ENCODE measurements around the gene ADAMTS17. TPM values are rescaled to one million over a fixed set of nuclear protein-coding genes. Genes with fewer than 3 reads are reported as not detected.

ADAMTS17 gene
- total RNA-seq, 1 experiment from 2014 or later, result 0.15 TPM

- Histone ChIP-seq H3K27me3 (replicated peaks; ENCODE audit: insufficient read depth, low read depth, low read length, poor library complexity) (no peaks in the 10 kb centered on the region), H3K4me1 (ENCODE audit: insufficient read depth, low read length, poor library complexity, severe bottlenecking) (no peaks in the 10 kb centered on the region), H3K36me3 (ENCODE audit: insufficient read depth, low read length, poor library complexity, severe bottlenecking) (no peaks in the 10 kb centered on the region), H3K4me3 (ENCODE audit: low read depth, low read length, poor library complexity, severe bottlenecking) (peak overlapping the region; percentile 50), H3K27ac (ENCODE audit: low read depth, low read length, poor library complexity, severe bottlenecking) (no peak overlapping the region), H3K9me3 (ENCODE audit: low read depth, low read length, poor library complexity, severe bottlenecking) (no peaks in the 10 kb centered on the region)
- CTCF ChIA-PET, result interaction anchor here (1.2 to 1.9 kb wide), 4 partner anchors 10 to 253 kb away, joined by 4 to 11 read pairs (median 8); partner anchors contain the start of genes ASB7 and LINS1
- no peak for DNase-seq (ENCODE audit: low spot score)
- POLR2A ChIA-PET (ENCODE audit: low non-redundant PET), result no interaction called here
- BruUV-seq (replicated peaks), result no TSS peak
- no peak for TF ChIP-seq CTCF (conservative IDR thresholded peaks at IDR 0.05; ENCODE audit: low read depth, low read length)
- no peak for TF ChIP-seq EZH2 (IDR thresholded peaks at IDR 0.05; ENCODE audit: borderline replicate concordance, low read depth, low read length, poor library complexity, severe bottlenecking)
- intact Hi-C loops (cut with micrococcal nuclease; ENCODE audit: unreplicated experiment), result loop anchor here (5.0 kb wide), 1 partner anchor 223 kb away; no protein-coding TSS in a partner anchor
Measured at GRCh38 chr15:100349321-100349695, 7.5 kb upstream of the ADAMTS17 start.

GRCh38 chr15:100348578-100348977 is 6.8 kb upstream of the ADAMTS17 start:
- Histone ChIP-seq H3K36me3 (ENCODE audit: insufficient read depth, low read length, poor library complexity, severe bottlenecking) (no peaks in the 10 kb centered on the region), H3K27ac (ENCODE audit: low read depth, low read length, poor library complexity, severe bottlenecking) (no peak overlapping the region), H3K27me3 (replicated peaks; ENCODE audit: insufficient read depth, low read depth, low read length, poor library complexity) (no peaks in the 10 kb centered on the region), H3K4me1 (ENCODE audit: insufficient read depth, low read length, poor library complexity, severe bottlenecking) (no peaks in the 10 kb centered on the region), H3K9me3 (ENCODE audit: low read depth, low read length, poor library complexity, severe bottlenecking) (no peaks in the 10 kb centered on the region), H3K4me3 (ENCODE audit: low read depth, low read length, poor library complexity, severe bottlenecking) (no peak overlapping the region)
- intact Hi-C loops (cut with micrococcal nuclease; ENCODE audit: unreplicated experiment), result loop anchor here (5.0 kb wide), 1 partner anchor 224 kb away; no protein-coding TSS in a partner anchor
- no TSS peak for BruUV-seq (replicated peaks)
- DNase-seq (ENCODE audit: low spot score), result no peak
- ChIA-PET CTCF (no interaction called here), POLR2A (ENCODE audit: low non-redundant PET) (no interaction called here)
- TF ChIP-seq CTCF (conservative IDR thresholded peaks at IDR 0.05; ENCODE audit: low read depth, low read length) (no peak), EZH2 (IDR thresholded peaks at IDR 0.05; ENCODE audit: borderline replicate concordance, low read depth, low read length, poor library complexity, severe bottlenecking) (no peak)

- no peak for DNase-seq (ENCODE audit: low spot score)
- CTCF ChIA-PET, result no interaction called here
- no TSS peak for BruUV-seq (replicated peaks)
- H3K9me3 ChIP-seq (ENCODE audit: low read depth, low read length, poor library complexity, severe bottlenecking), result no peaks in the 10 kb centered on the region
- POLR2A ChIA-PET (ENCODE audit: low non-redundant PET), result no interaction called here
- TF ChIP-seq EZH2 (IDR thresholded peaks at IDR 0.05; ENCODE audit: borderline replicate concordance, low read depth, low read length, poor library complexity, severe bottlenecking) (no peak), CTCF (conservative IDR thresholded peaks at IDR 0.05; ENCODE audit: low read depth, low read length) (no peak)
- no peak overlapping the region for H3K27ac ChIP-seq (ENCODE audit: low read depth, low read length, poor library complexity, severe bottlenecking)
- H3K4me1 ChIP-seq (ENCODE audit: insufficient read depth, low read length, poor library complexity, severe bottlenecking), result no peaks in the 10 kb centered on the region
- no peak overlapping the region for H3K4me3 ChIP-seq (ENCODE audit: low read depth, low read length, poor library complexity, severe bottlenecking)
- peaks cover 6% of the 10 kb centered on the region for H3K27me3 ChIP-seq (replicated peaks; ENCODE audit: insufficient read depth, low read depth, low read length, poor library complexity)
- no peaks in the 10 kb centered on the region for H3K36me3 ChIP-seq (ENCODE audit: insufficient read depth, low read length, poor library complexity, severe bottlenecking)
- intact Hi-C loops (cut with micrococcal nuclease; ENCODE audit: unreplicated experiment), result loop anchor here (5.0 kb wide), 1 partner anchor 225 kb away; no protein-coding TSS in a partner anchor
Measured at GRCh38 chr15:100346866-100347512, 5.2 kb upstream of the ADAMTS17 start.
